Measurements from ENCODE around the gene MMP11.
A peak's percentile ranks its signal among the peaks of the same experiment; 100 is the strongest.

MMP11 gene

GRCh38 chr22:23755711-23756110, 16.9 kb upstream of the MMP11 start:
- H3K4me3 ChIP-seq, result no peak overlapping the region
- no peak overlapping the region for H3K27ac ChIP-seq

- no peak overlapping the region for H3K27ac ChIP-seq
- no peak overlapping the region for H3K4me3 ChIP-seq
Observed at GRCh38 chr22:23756891-23757290, 15.8 kb upstream of the MMP11 start.

GRCh38 chr22:23759566-23759965, 13.1 kb upstream of the MMP11 start:
- H3K4me3 ChIP-seq, result no peak overlapping the region
- no peak overlapping the region for H3K27ac ChIP-seq

GRCh38 chr22:23760056-23760455, 12.6 kb upstream of the MMP11 start:
- Histone ChIP-seq H3K4me3 (no peak overlapping the region), H3K27ac (no peak overlapping the region)

- Histone ChIP-seq H3K27ac (peak within 1 kb of the TSS in 3 of 21 experiments; percentile 18 to 55 (median 41)), H3K4me3 (peak within 1 kb of the TSS in 4 of 7 experiments; percentile 2 to 22 (median 16))
Observed at GRCh38 chr22:23762842-23763578, 9.6 kb upstream of the MMP11 start, which contains the start of gene C22orf15. Gene C22orf15 (plus strand): TSS chr22:23762990. CDS start chr22:23763307, 317 bp downstream.

- Histone ChIP-seq H3K4me3 (peak overlapping the region in 4 of 7 experiments; percentile 2 to 22 (median 16)), H3K27ac (peak overlapping the region in 2 of 21 experiments; percentile 41 to 55)
Observed at GRCh38 chr22:23763579-23763945, 9.1 kb upstream of the MMP11 start.

GRCh38 chr22:23763954-23764353, 8.7 kb upstream of the MMP11 start:
- Histone ChIP-seq H3K27ac (peak overlapping the region in 1 of 21 experiments; percentile 39), H3K4me3 (no peak overlapping the region)

GRCh38 chr22:23764899-23765881, 7.5 kb upstream of the MMP11 start:
- no peak overlapping the region for H3K27ac ChIP-seq

GRCh38 chr22:23767303-23767672, 5.4 kb upstream of the MMP11 start:
- peak overlapping the region in 20 of 21 experiments; percentile 32 to 90 (median 82) for H3K27ac ChIP-seq
- H3K4me3 ChIP-seq, result peak overlapping the region; percentile 50 to 81 (median 58)

More at GRCh38 chr22:23764899-23765881, 7.5 kb upstream of the MMP11 start:
- H3K4me3 ChIP-seq, result no peak overlapping the region

GRCh38 chr22:23767673-23768548, 4.7 kb upstream of the MMP11 start, which contains the start of gene CHCHD10:
Gene CHCHD10 (minus strand): TSS chr22:23767972. CDS start chr22:23767874, 98 bp downstream.
- H3K27ac ChIP-seq, result peak within 1 kb of the TSS; percentile 32 to 90 (median 82)
- H3K4me3 ChIP-seq, result peak within 1 kb of the TSS; percentile 50 to 81 (median 58)

- Histone ChIP-seq H3K4me3 (no peak overlapping the region), H3K27ac (no peak overlapping the region)
Observed at GRCh38 chr22:23769321-23769965, 3.2 kb upstream of the MMP11 start.

GRCh38 chr22:23772315-23772648, 367 bp upstream of the MMP11 start:
- H3K27ac ChIP-seq, result peak overlapping the region in 9 of 21 experiments; percentile 17 to 81 (median 35)
- peak overlapping the region; percentile 18 to 49 (median 35) for H3K4me3 ChIP-seq

GRCh38 chr22:23773483-23774113, 949 bp downstream of the MMP11 start:
- H3K4me3 ChIP-seq, result peak overlapping the region; percentile 18 to 49 (median 35)
- peak overlapping the region in 5 of 21 experiments; percentile 10 to 81 (median 42) for H3K27ac ChIP-seq

GRCh38 chr22:23774114-23774921, 1.7 kb downstream of the MMP11 start:
- H3K27ac ChIP-seq, result peak overlapping the region in 4 of 21 experiments; percentile 3 to 57 (median 22)
- H3K4me3 ChIP-seq, result peak overlapping the region in 2 of 7 experiments; percentile 7

- Histone ChIP-seq H3K27ac (no peak overlapping the region), H3K4me3 (no peak overlapping the region)
Observed at GRCh38 chr22:23774922-23775436, 2.3 kb downstream of the MMP11 start.

GRCh38 chr22:23775779-23776375, 3.2 kb downstream of the MMP11 start:
- H3K4me3 ChIP-seq, result no peak overlapping the region
- no peak overlapping the region for H3K27ac ChIP-seq
